Uterus (tissue), 2 donors: ENCODE results near the gene SLC52A3.

Experiments used
- CTCF ChIP-seq, 4 experiments: fragments of 200-600 bp in 2 of 4; fragments of 450-650 bp in 2 of 4; sonication (generic) in 2 of 4; IDR thresholded peaks; one replicate each; pipeline ENCODE4 v1.5.1; 2016 to 2019; ENCODE audit warnings: antibody characterized with exemption in 4 of 4, mild to moderate bottlenecking in 2 of 4, moderate library complexity in 1 of 4
- POLR2A ChIP-seq, 2 donors: fragments of 450-650 bp; IDR thresholded peaks; one replicate each; pipeline ENCODE4 v1.6.1; 2016; ENCODE audit warnings: antibody characterized with exemption in 2 of 2, mild to moderate bottlenecking in 1 of 2, moderate library complexity in 1 of 2

GRCh38 chr20:796921-797320 is 28.6 kb upstream of the SLC52A3 start:
- no peak for TF ChIP-seq POLR2A (IDR thresholded peaks at IDR 0.05)
- no peak for TF ChIP-seq CTCF (IDR thresholded peaks at IDR 0.05)
